Cortex of kidney (tissue), 1 donor: ENCODE measurements around the gene ADAD2.

Source experiments
- DNase-seq: peaks from one replicate; lab custom pipeline; 2025; lab: John Stamatoyannopoulos, UW

ADAD2 gene

GRCh38 chr16:84190731-84191388, at the start of gene ADAD2:
Gene ADAD2 (plus strand): TSS chr16:84191157. CDS start chr16:84191231, 74 bp downstream.
- DNase-seq = no peak

- DNase-seq = no peak
These were observed 47.9 kb upstream of the ADAD2 start for GRCh38 chr16:84143081-84143480.

DNA sequence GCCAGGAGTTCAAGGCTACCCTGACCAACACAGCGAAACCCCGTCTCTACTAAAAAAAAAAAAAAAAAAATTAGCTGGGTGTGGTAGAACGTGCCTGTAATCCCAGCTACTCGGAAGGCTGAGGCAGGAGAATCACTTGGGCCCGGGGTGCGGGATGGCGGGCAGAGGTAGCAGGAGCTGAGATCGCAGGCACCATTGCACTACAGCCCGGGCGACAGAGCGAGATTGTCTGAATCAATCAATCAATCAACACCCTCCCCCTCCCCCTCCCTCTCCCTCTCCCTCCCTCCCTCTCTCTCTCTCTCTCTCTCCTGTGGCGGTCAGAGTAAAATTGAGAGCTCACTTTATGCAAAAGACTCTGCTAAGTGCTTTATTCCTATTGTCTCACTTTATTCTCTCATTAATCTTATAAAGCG, 47.2 kb upstream of the ADAD2 start:
- DNase-seq = no peak

DNA sequence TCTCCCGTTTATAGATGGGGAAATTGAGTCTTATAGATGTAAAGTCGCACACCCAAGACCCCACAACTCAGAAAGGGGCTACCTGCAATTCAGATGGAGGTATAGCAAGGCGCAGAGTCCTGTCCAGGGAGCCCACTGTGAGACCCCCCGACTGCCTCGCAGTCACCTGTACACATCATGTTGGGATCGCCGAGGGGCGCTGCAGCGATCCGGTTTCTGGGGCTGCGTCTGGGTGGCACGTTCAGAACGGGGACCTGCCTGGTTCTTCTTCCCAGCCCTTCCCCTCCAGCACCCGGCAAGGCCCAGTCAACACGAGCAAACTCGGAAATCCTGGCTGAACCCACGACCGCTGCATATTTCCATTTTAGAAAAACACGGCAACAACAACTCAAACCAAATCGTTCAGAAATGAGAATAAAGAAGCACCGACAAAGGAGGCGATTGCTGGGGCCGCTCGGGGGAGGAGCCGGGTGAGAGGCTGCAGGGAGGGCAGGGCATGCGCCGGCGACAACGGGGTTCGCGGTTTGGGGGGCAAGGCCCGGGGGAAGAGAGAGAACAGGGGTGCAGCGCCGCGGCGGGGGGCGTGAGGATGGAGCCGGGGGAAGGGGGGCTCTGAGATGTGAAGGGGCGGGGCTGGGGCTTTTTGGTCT, 46.6 kb upstream of the ADAD2 start:
- DNase-seq = no peak

DNA sequence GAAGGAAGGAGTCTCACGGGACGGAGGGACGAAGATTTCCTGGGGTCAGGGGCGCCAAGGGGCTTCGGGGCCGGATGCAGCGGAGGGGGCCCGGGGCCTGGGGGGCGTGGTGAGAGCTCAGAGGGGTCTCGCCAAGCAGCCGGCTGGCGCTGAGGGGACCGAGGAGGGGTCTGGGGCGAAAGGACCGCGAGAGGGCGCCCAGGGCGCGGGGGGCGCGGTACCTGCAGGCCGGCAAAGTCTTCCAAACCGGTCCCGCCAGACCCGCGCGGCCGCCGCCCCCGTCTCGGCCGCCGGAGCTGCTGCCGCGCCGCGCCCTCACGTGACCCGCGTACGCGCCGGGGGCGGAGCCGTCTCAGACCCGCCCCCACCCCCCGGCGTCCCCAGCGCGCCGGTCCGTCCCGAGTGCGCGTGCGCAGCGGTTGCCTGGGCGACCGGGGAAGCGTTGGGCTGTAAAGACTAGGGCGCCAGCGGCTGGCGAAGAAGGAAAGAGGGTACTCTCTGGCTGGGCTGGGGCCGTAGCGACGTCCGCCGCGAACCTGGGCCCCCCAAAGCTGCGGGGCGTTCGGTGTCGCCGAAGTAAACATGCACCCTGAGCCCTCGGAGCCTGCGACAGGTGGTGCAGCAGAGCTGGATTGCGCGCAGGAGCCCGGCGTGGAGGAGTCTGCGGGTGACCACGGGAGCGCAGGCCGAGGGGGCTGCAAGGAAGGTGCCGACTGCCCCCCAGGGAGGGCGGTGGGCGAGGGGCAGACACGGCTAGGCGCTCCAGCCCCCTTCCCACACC, 45.9 kb upstream of the ADAD2 start, which contains the start of the genes DNAAF1 and HSDL1:
Gene DNAAF1, plus strand, starts transcription at position 450 of the 781 bp plus-strand sequence. Its CDS starts 133 bp downstream, at position 583.
Gene HSDL1, minus strand, starts transcription at position 319 of the 781 bp plus-strand sequence. CDS start 13,856 bp downstream, outside the sequence.
- DNase-seq = no peak

GRCh38 chr16:84150926-84151325, 40.0 kb upstream of the ADAD2 start:
- no peak for DNase-seq

GRCh38 chr16:84153660-84154214, 37.2 kb upstream of the ADAD2 start:
- no peak for DNase-seq

DNA sequence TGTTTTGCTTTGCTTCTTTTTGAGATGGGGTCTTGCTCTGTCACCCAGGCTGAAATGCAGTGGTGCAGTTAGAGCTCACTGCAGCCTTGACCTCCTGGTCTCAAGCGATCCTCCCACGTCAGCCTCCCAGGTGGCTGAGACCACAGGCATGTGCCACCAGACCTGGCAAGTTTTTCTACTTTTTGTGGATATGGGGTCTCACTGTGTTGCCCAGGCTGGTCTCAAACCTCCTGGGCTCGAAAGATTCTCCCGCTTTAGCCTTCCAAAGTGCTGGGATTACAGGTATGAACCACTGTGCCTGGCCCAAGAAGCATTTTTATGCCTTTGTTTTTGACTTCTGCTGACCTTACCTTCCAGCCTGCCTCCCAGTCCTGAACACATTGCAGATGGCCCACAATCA, 35.7 kb upstream of the ADAD2 start:
- DNase-seq = no peak

DNA sequence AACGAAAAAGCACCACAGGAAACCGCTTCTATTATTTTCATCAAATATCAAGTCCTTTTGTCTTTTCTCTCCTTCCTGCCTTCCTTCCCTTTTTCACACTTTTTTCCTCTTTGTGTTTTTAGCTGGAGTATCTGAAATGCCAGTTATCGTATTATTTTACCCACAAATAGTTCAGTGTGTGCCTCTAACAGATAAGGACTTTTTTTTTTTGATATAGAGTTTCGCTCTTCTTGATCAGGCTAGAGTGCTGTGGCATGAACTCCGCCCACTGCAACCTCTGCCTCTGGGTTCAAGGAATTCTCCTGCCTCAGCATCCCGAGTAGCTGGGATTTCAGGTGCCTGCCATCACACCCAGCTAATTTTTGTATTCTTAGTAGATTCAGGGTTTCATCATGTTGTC, 35.2 kb upstream of the ADAD2 start:
- DNase-seq = no peak

DNA sequence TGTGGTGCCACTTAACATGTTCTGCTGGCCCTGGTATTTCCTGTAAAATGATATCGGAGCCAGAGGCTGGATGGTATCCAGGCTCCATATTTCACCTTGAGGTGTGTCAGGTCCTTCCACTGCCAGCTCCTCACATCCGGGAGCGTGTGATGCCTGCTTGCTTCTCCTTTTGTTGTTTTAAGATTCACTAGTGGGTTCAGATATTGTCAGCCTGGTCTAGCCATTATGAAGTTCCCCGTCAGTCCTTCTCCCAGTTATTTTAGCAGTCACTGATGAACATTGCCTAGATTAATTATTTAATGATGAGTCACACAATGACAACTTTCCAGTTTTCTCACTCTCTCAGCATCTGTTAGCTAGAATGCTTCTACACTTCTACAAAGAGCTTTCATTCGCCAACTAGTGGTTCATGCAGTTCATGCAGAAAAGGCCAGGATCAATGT, 34.6 kb upstream of the ADAD2 start:
- no peak for DNase-seq

DNA sequence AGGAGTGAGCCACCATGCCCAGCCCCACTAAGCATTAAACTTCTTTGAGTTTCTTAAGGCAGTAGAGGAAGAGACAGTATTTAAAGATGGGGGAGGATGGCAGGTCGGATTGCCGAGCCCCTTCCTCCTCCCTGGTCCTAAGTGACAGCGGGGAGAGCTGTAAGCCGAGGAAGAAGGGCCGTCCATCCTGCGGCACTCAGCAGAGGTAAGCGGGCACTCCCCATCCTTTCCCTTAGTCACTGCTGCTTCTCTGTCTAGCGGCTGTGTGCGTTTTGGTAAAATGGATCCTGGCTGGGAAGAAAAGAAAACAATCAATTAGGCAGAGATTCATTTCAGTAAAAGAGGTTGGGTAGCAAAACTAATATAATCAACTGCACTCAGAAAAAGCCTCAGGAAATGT, 31.9 kb upstream of the ADAD2 start:
- no peak for DNase-seq

DNA sequence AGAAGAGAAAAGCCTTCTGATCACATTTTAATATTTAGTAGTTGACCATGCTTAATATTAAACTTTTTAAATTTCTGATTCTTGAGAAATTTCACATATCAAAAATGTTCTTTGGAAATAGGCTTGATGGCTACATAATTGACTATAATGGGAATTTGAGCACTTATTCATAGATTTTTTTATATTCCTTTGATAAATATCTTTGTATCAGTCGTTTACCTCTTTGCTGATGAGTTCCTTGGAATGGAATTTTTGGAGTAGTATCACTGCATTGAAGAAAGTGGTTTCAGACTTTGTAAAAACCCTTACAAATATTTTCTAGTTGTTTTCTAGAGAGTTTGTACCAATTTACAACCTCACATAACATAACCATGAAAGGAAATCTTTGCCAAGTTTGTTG, 31.2 kb upstream of the ADAD2 start:
- no peak for DNase-seq

DNA sequence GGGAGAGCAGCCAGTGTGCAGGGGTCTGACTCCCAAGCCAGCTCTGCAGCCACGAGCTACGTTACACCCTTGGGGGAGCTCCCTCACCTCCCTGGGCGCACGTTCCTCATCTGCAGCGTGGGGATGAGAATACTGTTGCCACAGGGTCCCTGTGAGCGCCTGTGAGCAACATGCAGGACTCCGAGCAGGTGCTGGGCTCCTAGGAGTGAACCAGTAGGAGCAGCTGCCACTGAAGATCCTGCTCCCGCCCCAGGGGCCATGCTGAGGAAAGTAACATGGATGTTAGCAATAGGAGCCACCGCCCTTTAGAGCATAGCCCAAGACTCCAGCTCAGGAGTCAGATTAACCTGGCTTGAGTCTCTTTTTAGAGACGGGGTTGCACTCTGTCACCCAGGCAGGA, 29.9 kb upstream of the ADAD2 start:
- DNase-seq = no peak

GRCh38 chr16:84161801-84162200, 29.2 kb upstream of the ADAD2 start:
- no peak for DNase-seq

DNA sequence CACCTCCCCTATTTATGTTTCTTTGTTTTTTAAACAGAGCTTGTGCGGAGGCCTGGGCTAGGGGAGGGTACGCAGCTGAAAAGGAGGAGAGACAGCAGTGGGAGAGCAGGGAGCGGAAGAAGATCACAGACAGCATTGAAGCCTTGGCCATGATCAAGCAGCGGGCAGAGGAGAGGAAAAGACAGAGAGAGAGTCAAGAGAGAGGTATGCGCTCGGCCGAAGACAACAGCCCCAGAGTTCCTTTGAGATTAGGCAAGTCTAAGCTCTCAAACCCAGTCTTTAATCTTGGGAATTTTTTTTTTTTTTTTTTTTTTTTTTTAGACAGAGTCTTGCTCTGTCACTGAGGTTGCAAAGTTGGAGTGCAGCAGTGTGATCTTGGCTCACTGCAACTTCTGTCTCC, 25.2 kb upstream of the ADAD2 start:
- DNase-seq = no peak

- no peak for DNase-seq
These were observed 23.9 kb upstream of the ADAD2 start for GRCh38 chr16:84166796-84167695.

GRCh38 chr16:84169765-84170310, 21.1 kb upstream of the ADAD2 start:
- no peak for DNase-seq

DNA sequence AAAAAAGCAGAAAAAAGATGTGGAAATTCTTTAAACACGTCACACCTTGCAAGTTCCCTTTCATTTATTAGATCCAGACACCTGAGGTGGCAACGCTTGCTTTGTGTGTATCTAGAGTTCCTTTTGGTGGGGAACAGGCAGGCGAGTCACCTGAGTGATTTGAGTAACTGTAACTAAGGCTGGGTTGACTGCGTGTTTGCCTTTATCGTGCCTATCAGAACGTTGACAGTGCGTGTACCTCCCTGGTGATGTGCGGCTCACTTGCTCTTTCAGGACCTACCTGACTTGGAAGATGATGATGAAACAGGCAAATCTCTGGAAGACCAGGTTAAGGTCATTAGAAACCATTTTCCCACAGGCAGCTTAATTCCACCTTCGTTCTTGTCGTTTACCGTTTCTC, 16.6 kb upstream of the ADAD2 start:
- DNase-seq = no peak

DNA sequence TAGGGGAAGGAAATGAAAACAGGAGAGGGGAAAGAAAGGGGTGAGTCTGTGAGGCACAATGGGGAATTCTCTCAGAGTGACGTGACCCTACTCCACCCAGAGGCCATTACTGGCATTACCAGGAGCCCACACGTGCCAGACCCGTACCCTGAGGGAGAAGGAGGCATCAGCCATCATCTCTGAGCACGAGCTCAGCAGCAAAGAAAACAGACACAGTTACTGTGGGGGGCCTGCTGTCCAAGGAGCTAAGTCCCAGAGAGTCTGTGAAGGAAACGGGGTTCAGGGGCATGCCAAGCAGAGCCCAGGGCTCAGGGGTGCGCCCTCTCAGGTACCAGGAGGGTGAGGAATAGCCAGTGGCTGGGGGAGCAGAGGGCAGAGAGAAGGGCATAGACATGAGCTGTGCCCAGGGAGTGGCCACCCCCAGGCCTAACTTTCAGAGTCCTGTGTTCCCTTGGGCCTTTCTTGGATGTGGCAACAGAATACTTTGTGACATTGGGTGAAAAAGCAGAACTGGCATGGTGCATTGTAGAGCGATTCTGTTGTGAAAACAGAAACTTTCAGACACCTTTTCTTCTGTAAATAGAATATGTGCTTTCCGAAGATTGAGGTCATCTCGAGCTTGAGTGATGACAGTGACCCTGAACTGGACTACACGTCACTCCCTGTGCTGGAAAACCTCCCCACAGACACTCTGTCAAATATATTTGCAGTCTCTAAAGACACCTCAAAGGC, 15.4 kb upstream of the ADAD2 start:
- DNase-seq = no peak
